Gastroesophageal sphincter (tissue), 3 donors: ENCODE results near the gene PYGB.

Experiments
- CTCF ChIP-seq, 4 experiments: fragments of 200-600 bp in 2 of 4; fragments of 450-650 bp in 2 of 4; sonication (generic) in 1 of 4; IDR thresholded peaks; one replicate each; pipeline ENCODE4 v1.5.1; 2017 to 2019; ENCODE audit warnings: antibody characterized with exemption in 4 of 4, mild to moderate bottlenecking in 2 of 4, moderate library complexity in 2 of 4
- EP300 ChIP-seq: sonication (generic); formaldehyde crosslinking; IDR thresholded peaks from one replicate; pipeline ENCODE4 v1.6.1; 2017; ENCODE audit warnings: antibody characterized with exemption, mild to moderate bottlenecking
- POLR2A ChIP-seq, 2 donors: fragments of 450-650 bp; IDR thresholded peaks; one replicate each; pipeline ENCODE4 v1.6.1; 2017; ENCODE audit warnings: antibody characterized with exemption in 2 of 2, mild to moderate bottlenecking in 2 of 2, moderate library complexity in 1 of 2

- TF ChIP-seq CTCF (IDR thresholded peaks at IDR 0.05) (no peak), EP300 (no peak), POLR2A (IDR thresholded peaks at IDR 0.05) (no peak)
Observed at GRCh38 chr20:25242231-25242630, 5.7 kb upstream of the PYGB start.
